Upper lobe of left lung (tissue), 4 donors: ENCODE results near the gene SSBP3.

Experiments used
- POLR2A ChIP-seq, 4 donors: fragments of 450-650 bp; IDR thresholded peaks; one replicate each; pipeline ENCODE4 v1.5.1; 2016 to 2017; ENCODE audit warnings: antibody characterized with exemption in 4 of 4, mild to moderate bottlenecking in 2 of 4
- POLR2AphosphoS5 ChIP-seq, 2 donors: sonication (generic); formaldehyde crosslinking; IDR thresholded peaks; one replicate each; pipeline ENCODE4 v1.5.1; 2017; ENCODE audit warnings: antibody characterized with exemption in 2 of 2

GRCh38 chr1:54268762-54269297 is 137.4 kb downstream of the SSBP3 start:
- no peak for TF ChIP-seq POLR2A (IDR thresholded peaks at IDR 0.05)
- no peak for TF ChIP-seq POLR2AphosphoS5 (IDR thresholded peaks at IDR 0.05)
